Mesothelial cell of epicardium (in vitro differentiated cells): ENCODE data around the gene SLC39A6. TPM values are rescaled to one million over a fixed set of nuclear protein-coding genes. Genes with fewer than 3 reads are reported as not detected.
"Not testable (repeated sequence)": the region's sequence is repeated elsewhere in the genome, so short reads cannot be mapped to it uniquely, and the experiment has no call there.

Experiments
- DNase-seq, 2 experiments: peaks; one replicate each; pipeline ENCODE4 v3.0.0; 2021; ENCODE audit warnings: low spot score in 2 of 2; ENCODE audit not compliant: unreplicated experiment in 2 of 2
- H3K27ac Mint-ChIP-seq: 2 replicates; pipeline ENCODE4 v1.8.0; 2021; ENCODE audit warnings: mixed read lengths
- H3K27me3 Mint-ChIP-seq: 2 replicates; pipeline ENCODE4 v1.8.0; 2021; ENCODE audit warnings: low read depth, mixed read lengths
- H3K36me3 Mint-ChIP-seq: 2 replicates; pipeline ENCODE4 v1.8.0; 2021; ENCODE audit warnings: mixed read lengths
- H3K4me1 Mint-ChIP-seq: 2 replicates; pipeline ENCODE4 v1.8.0; 2021; ENCODE audit warnings: mixed read lengths
- H3K4me3 Mint-ChIP-seq: 2 replicates; pipeline ENCODE4 v1.8.0; 2021; ENCODE audit warnings: mild to moderate bottlenecking, moderate library complexity, mixed read lengths
- H3K9me3 Mint-ChIP-seq: 2 replicates; pipeline ENCODE4 v1.8.0; 2021; ENCODE audit warnings: mixed read lengths
- CTCF ChIP-seq: fragments of 200-600 bp; sonication (generic); IDR thresholded peaks from one replicate; pipeline ENCODE4 v1.5.0; 2021; ENCODE audit warnings: antibody characterized with exemption; ENCODE audit not compliant: unreplicated experiment
- total RNA-seq: library from RNA; stranded (reverse); gene quantifications from 3 replicates; pipeline ENCODE4 v1.2.1, GENCODE V29; 2021

Gene SLC39A6
- total RNA-seq, 1 donor from 2014 or later: 43.1 TPM

- H3K4me1 Mint-ChIP-seq: peaks cover 6% of the 10 kb centered on the region
- no peak overlapping the region for H3K27ac Mint-ChIP-seq
- H3K27me3 Mint-ChIP-seq: peaks cover 14% of the 10 kb centered on the region
- DNase-seq: no peak
- peaks cover 26% of the 10 kb centered on the region for H3K9me3 Mint-ChIP-seq
- no peak for TF ChIP-seq CTCF
- no peak overlapping the region for H3K4me3 Mint-ChIP-seq
- H3K36me3 Mint-ChIP-seq: no peaks in the 10 kb centered on the region
Measured at GRCh38 chr18:36099311-36099710, 29.8 kb downstream of the SLC39A6 start.

DNA sequence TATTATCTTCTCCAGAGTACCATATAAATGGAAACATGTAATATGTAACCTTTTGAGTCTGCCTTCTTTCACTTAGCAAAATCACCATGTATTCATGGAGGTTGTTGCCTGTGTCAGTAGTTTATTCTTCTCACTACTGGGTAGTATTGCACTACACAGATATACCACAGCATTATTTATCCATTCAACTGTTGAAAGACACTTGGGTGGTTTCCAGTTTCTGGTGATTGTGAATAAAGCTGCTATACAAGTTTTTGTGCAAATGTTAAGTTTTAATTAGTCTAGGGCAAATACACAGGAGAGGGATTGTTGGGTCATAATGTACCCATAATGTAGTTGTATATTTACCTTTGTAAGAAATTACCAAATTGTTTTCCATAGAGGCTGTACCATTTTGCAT, 32.2 kb downstream of the SLC39A6 start:
- H3K4me1 Mint-ChIP-seq: peaks cover 6% of the 10 kb centered on the region
- H3K27ac Mint-ChIP-seq: no peak overlapping the region

DNA sequence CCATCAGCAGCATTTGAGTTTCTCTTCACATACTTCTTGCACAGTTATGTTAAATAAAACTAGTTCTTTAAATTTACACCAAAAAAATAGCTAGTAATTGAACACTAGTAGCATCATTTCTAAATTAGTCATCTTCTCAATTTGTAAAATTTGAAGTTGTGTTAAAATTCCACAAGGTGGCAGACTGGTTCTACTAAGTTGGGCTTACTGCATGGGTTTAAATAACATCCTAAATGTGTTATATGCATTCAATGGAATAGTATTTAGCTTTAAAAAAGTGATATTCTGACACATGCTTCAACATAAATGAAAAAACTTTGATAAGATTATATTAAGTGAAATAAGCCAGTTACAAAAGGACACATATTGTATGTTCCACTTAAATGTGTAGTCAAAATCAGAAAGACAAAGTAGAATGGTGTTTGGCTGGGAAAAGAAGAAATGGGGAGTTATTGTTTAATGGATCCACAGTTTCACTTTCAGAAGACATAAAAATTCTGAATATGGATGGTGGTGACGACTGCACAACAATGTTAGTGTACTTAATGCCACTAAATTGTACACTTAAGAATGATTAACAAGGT, 33.1 kb downstream of the SLC39A6 start:
- Mint-ChIP-seq H3K36me3 (no peaks in the 10 kb centered on the region), H3K4me1 (peaks cover 6% of the 10 kb centered on the region), H3K27me3 (peaks cover 19% of the 10 kb centered on the region), H3K27ac (no peak overlapping the region), H3K4me3 (no peak overlapping the region), H3K9me3 (no peaks in the 10 kb centered on the region)
- TF ChIP-seq CTCF: peak; percentile 44
- DNase-seq: no peak

More for the DNA sequence above, 32.2 kb downstream of the SLC39A6 start:
- peaks cover 19% of the 10 kb centered on the region for H3K27me3 Mint-ChIP-seq
- TF ChIP-seq CTCF: no peak
- H3K9me3 Mint-ChIP-seq: peaks cover 4% of the 10 kb centered on the region
- no peaks in the 10 kb centered on the region for H3K36me3 Mint-ChIP-seq
- DNase-seq: no peak
- no peak overlapping the region for H3K4me3 Mint-ChIP-seq

- H3K36me3 Mint-ChIP-seq: no peaks in the 10 kb centered on the region
- no peak for TF ChIP-seq CTCF
- H3K4me1 Mint-ChIP-seq: peaks cover 6% of the 10 kb centered on the region
- no peak overlapping the region for H3K27ac Mint-ChIP-seq
- H3K27me3 Mint-ChIP-seq: peaks cover 19% of the 10 kb centered on the region
- DNase-seq: no peak
- H3K9me3 Mint-ChIP-seq: no peaks in the 10 kb centered on the region
- no peak overlapping the region for H3K4me3 Mint-ChIP-seq
Measured at GRCh38 chr18:36094431-36094830, 34.7 kb downstream of the SLC39A6 start.

DNA sequence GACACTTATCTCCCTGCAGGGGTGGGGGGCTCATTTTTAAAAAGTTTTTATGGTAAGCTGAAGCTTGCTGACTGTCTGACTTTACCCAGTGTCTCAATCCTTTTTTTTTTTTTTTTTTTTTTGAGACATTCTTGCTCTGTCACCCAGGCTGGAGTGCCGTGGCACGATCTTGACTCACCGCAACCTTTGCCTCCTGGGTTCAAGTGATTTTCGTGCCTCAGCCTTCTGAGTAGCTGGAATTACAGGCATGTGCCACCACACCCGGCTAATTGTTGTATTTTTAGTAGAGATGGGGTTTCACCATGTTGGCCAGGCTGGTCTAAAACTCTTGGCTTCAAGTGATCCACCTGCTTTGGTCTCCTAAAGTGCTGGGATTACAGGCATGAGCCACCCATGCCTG, 37.0 kb downstream of the SLC39A6 start:
- not testable (repeated sequence) for H3K4me3 Mint-ChIP-seq, H3K4me1 Mint-ChIP-seq, H3K27ac Mint-ChIP-seq, H3K9me3 Mint-ChIP-seq, DNase-seq, H3K36me3 Mint-ChIP-seq
- H3K27me3 Mint-ChIP-seq: peaks cover 16% of the 10 kb centered on the region

DNA sequence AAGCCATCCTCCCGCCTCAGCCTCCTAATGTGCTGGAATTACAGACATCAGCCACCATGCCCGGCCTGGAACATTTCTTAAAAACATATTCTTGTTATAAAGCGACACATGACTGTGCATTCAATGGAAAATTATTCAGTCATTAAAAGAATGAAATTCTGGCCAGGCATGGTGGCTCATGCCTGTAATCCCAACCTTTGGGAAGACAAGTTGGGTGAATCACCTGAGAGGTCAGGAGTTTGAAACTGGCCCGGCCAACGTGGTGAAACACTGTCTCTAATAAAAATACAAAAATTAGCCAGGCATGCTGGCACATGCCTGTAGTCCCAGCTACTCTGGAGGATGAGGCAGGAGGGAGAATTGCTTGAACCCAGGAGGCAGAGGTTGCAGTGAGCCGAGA, 40.1 kb downstream of the SLC39A6 start:
- H3K27me3 Mint-ChIP-seq: peaks cover 5% of the 10 kb centered on the region
- no peak overlapping the region for H3K4me3 Mint-ChIP-seq
- no peak overlapping the region for H3K27ac Mint-ChIP-seq
- no peak for DNase-seq
- TF ChIP-seq CTCF: no peak
- peaks cover 4% of the 10 kb centered on the region for H3K4me1 Mint-ChIP-seq
- H3K9me3 Mint-ChIP-seq: peaks cover 9% of the 10 kb centered on the region
- H3K36me3 Mint-ChIP-seq: no peaks in the 10 kb centered on the region
